Measurements from ENCODE around the gene PDE4D.
"Not testable (repeated sequence)": the region's sequence is repeated elsewhere in the genome, so short reads cannot be mapped to it uniquely, and the experiment has no call there.

PDE4D gene

GRCh38 chr5:59575648-59576445 lies 317.7 kb downstream of the PDE4D start:
- no peak for DNase-seq

GRCh38 chr5:59573509-59573908 lies 320.0 kb downstream of the PDE4D start:
- DNase-seq = not testable (repeated sequence)

DNA sequence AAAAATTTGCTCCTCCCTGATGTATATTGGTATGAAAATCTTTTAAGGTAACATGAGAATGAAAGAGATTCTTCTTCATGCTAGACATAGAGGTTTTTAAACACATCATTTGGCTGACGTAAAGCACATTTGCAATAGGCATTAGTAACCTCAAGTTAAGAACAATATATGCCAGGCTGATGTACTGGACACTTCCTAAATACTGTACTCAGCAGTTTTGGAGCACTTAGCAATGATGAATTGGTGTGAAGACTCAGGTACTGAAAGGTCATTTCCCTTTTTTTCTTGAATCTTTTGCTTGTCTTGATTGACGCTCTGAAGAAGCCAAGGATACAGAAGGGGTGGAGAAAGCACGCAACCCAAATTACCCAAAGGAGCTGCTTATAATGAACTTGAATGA lies 322.5 kb downstream of the PDE4D start:
- no peak for DNase-seq

GRCh38 chr5:59569608-59570334 lies 323.8 kb downstream of the PDE4D start:
- DNase-seq = no peak

GRCh38 chr5:59569158-59569557 lies 324.4 kb downstream of the PDE4D start:
- no peak for DNase-seq

- no peak for DNase-seq
These were observed 325.4 kb downstream of the PDE4D start for GRCh38 chr5:59568161-59568560.

DNA sequence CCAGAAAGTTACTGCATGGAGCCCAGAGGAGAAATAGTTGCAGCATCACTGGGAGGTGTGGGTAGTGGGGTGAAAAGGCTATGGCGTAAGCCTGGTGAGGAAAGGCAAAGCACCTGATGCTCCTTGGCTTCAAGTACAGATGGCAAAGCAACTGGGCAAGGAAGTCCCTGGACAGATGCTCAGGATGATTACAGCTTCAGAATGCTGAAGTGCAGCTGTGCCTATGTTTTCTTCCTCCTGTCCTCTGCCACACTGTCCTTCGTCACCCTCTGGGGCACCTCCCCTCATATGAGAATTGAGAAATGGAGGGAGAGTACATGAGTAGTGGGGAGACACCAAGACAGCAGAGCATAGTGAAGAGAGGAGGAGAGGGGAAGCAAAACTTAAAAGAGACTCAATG lies 328.0 kb downstream of the PDE4D start:
- no peak for DNase-seq

- no peak for DNase-seq
These were observed 328.6 kb downstream of the PDE4D start for GRCh38 chr5:59564895-59565294.

DNA sequence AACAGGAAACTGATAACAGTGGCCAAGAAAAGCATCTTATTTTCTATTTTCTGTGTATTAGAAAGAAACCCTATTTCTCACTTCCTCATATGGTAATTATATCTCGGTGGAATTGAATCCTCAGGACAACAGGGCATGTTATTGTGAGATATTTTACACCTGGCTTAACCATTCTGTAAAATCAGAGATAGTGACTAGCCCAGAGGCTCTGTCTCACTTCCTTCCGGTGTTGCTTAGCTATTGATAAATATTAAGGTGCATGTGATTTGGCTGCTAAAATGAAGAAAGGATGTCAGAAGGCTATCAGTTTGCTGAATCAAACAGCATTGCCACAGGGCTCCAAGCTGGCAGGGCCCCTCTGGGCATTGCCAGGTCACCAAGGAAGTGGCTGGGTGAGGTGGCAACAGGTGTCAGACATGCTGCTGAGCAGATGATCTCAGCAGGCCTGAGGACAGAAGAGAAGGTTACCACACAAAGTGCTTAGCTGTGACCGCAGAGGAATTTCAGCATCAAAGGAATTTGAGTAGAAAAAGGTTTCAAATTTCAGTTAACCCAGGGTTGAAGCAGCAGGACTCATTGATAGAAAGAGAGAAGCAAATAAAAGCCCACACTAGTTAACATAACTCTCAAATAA lies 330.7 kb downstream of the PDE4D start:
- no peak for DNase-seq

- DNase-seq = no peak
These were observed 333.0 kb downstream of the PDE4D start for GRCh38 chr5:59560553-59560952.

- no peak for DNase-seq
These were observed 333.7 kb downstream of the PDE4D start for GRCh38 chr5:59559847-59560246.

DNA sequence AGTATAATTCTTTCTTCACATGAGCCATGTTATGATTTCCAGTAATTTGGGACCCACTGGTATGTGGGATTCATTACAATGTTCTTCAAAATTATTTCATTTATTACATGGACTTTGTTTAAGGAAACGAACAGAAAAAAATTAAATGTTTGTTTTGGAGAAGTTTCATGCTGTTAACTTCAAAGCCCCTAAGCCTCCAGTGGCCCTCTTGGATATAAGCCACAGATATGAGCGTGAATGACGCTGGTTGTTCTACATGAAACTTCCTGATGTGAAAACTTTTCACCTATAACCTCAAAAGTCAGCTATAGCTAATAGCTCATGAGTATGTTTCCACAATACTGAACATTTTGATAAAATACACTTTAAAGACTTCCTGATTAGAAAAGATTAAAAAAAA lies 334.2 kb downstream of the PDE4D start:
- no peak for DNase-seq

DNA sequence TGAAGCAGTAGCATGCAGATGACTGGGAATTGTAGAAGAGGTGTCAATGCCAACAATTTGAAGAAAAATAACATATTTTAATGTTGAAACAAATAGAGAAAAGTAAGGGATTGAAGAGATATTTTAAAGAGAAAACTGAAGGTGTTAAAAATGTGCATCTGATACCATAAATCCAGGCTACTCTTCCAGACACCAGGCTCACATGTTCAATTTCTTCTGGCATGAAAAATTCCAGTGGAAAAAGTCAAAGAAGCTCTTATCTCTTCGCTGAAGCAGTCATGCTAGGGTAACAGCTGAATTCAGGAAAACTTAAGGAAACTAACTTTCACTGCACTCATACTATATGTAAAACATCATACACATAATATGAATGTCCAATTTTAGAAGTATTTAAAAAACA lies 335.0 kb downstream of the PDE4D start:
- no peak for DNase-seq

DNA sequence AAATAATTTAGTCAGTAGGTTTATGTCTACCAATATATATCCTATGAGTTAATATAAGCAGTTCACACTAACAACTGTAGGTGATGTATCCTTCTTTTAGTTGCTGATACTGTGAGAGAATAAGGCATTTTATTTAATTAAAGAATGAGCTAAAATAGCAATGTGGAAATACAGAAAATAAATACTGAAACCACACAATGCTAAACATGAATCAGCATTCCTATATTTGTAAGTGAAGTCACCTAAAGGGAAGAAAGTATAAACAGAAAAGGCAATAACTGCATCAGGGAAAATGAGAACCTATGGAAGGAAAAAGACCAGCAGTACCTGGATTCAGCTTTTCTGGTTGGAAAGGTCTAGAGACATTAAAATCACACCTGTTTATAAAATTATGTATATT lies 336.0 kb downstream of the PDE4D start:
- DNase-seq = no peak

DNA sequence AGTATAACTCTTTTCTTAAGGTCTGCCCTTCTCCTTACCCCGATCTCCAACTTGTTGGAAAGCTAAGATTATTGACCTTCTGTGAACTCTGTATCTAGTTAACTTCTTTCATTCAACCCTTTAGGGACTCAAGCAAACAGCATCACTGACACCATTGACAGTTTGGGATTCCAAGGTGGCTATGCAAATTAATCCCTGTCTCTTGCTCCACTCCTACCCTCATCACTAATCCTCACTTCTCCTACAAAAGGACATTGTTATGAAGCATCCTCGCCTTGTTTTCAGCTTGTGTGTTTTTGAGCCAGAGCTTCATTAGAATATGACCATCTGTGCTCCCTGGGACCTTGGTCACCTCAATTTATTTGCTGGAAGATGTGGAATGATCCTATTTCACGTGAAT lies 337.9 kb downstream of the PDE4D start:
- DNase-seq = no peak

- DNase-seq = no peak
These were observed 339.0 kb downstream of the PDE4D start for GRCh38 chr5:59554501-59554900.

- DNase-seq = no peak
These were observed 339.5 kb downstream of the PDE4D start for GRCh38 chr5:59553992-59554391.

- no peak for DNase-seq
These were observed 344.6 kb downstream of the PDE4D start for GRCh38 chr5:59548807-59549357.

DNA sequence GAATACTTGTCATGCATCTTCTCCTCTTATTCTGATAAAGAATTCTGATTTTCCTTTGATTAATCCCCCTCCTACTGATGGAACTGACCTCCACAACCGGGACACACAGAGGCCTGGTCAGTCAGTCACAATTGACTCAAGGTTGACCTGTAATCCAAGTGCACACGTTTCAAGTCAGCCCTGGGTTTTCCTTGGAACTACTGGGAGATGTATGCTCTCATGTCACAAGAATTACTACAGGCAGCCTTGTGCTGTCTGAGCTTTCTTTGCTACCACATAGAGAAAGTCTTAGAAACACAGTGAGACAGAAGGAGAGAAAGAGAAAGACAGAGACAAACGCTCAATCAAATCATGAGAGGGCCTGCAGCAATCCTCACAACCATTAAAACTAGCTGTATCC lies 345.8 kb downstream of the PDE4D start:
- no peak for DNase-seq

GRCh38 chr5:59544573-59544972 lies 349.0 kb downstream of the PDE4D start:
- no peak for DNase-seq

- DNase-seq = no peak
These were observed 349.6 kb downstream of the PDE4D start for GRCh38 chr5:59543821-59544442.

GRCh38 chr5:59542851-59543820 lies 350.4 kb downstream of the PDE4D start:
- no peak for DNase-seq

Data from activated CD4-positive, alpha-beta T cell treated with anti-CD3 and anti-CD28 coated beads for 48 hours (primary cell).